ENCODE data around the gene C3orf52.

GRCh38 chr3:112128843-112129727 lies 42.9 kb downstream of the C3orf52 start:
- TF ChIP-seq CTCF (IDR thresholded peaks at IDR 0.05; ENCODE audit: low read length) (no peak), EZH2 (IDR thresholded peaks at IDR 0.05; ENCODE audit: borderline replicate concordance, low read length) (no peak)

Data from OCI-LY1 (cell line).